Measurements from ENCODE around the gene RAC2.

Gene RAC2

GRCh38 chr22:37192204-37192603, 51.9 kb downstream of the RAC2 start:
- no peak for DNase-seq (ENCODE audit: low read depth in 1 of 2, low spot score in 1 of 2)

- DNase-seq (ENCODE audit: low read depth in 1 of 2, low spot score in 1 of 2), result no peak
Measured at GRCh38 chr22:37190262-37190780, 53.7 kb downstream of the RAC2 start.

GRCh38 chr22:37188901-37189466, 55.1 kb downstream of the RAC2 start:
- no peak for DNase-seq (ENCODE audit: low read depth in 1 of 2, low spot score in 1 of 2)

- DNase-seq (ENCODE audit: low read depth in 1 of 2, low spot score in 1 of 2), result no peak
Measured at GRCh38 chr22:37187891-37188761, 55.9 kb downstream of the RAC2 start, which contains the start of gene C1QTNF6. Gene C1QTNF6, minus strand, starts transcription at chr22:37188247. Its CDS starts 34 bp downstream, at chr22:37188213.

GRCh38 chr22:37187552-37187890, 56.5 kb downstream of the RAC2 start:
- no peak for DNase-seq (ENCODE audit: low read depth in 1 of 2, low spot score in 1 of 2)

- no peak for DNase-seq (ENCODE audit: low read depth in 1 of 2, low spot score in 1 of 2)
Measured at GRCh38 chr22:37186997-37187522, 57.0 kb downstream of the RAC2 start.

- peak in 1 of 2 donors; percentile 46 for DNase-seq (ENCODE audit: low read depth in 1 of 2, low spot score in 1 of 2)
Measured at GRCh38 chr22:37186228-37186996, 57.7 kb downstream of the RAC2 start.

GRCh38 chr22:37185646-37186227, 58.3 kb downstream of the RAC2 start:
- no peak for DNase-seq (ENCODE audit: low read depth in 1 of 2, low spot score in 1 of 2)

- DNase-seq (ENCODE audit: low read depth in 1 of 2, low spot score in 1 of 2), result no peak
Measured at GRCh38 chr22:37184816-37185541, 59.1 kb downstream of the RAC2 start.

- DNase-seq (ENCODE audit: low read depth in 1 of 2, low spot score in 1 of 2), result no peak
Measured at GRCh38 chr22:37184380-37184755, 59.7 kb downstream of the RAC2 start.

GRCh38 chr22:37183432-37184379, 60.4 kb downstream of the RAC2 start:
- no peak for DNase-seq (ENCODE audit: low read depth in 1 of 2, low spot score in 1 of 2)

GRCh38 chr22:37182949-37183245, 61.2 kb downstream of the RAC2 start:
- DNase-seq (ENCODE audit: low read depth in 1 of 2, low spot score in 1 of 2), result no peak

- DNase-seq (ENCODE audit: low read depth in 1 of 2, low spot score in 1 of 2), result no peak
Measured at GRCh38 chr22:37182101-37182948, 61.7 kb downstream of the RAC2 start.

GRCh38 chr22:37181681-37182080, 62.4 kb downstream of the RAC2 start:
- no peak for DNase-seq (ENCODE audit: low read depth in 1 of 2, low spot score in 1 of 2)

GRCh38 chr22:37180531-37181231, 63.4 kb downstream of the RAC2 start:
- no peak for DNase-seq (ENCODE audit: low read depth in 1 of 2, low spot score in 1 of 2)

- DNase-seq (ENCODE audit: low read depth in 1 of 2, low spot score in 1 of 2), result no peak
Measured at GRCh38 chr22:37179622-37180420, 64.2 kb downstream of the RAC2 start.

- no peak for DNase-seq (ENCODE audit: low read depth in 1 of 2, low spot score in 1 of 2)
Measured at GRCh38 chr22:37179126-37179470, 65.0 kb downstream of the RAC2 start.

Measured in activated CD4-positive, alpha-beta T cell treated with anti-CD3 and anti-CD28 coated beads, Interleukin-2, amount 50 U/mL, for 24 hours (primary cell).